Hepatocyte (in vitro differentiated cells): Measurements from ENCODE around the gene AK3. TPM values are rescaled to one million over a fixed set of nuclear protein-coding genes. Genes with fewer than 3 reads are reported as not detected.
"Not testable (repeated sequence)": the region's sequence is repeated elsewhere in the genome, so short reads cannot be mapped to it uniquely, and the experiment has no call there.

Source experiments
- DNase-seq: peaks from one replicate; pipeline ENCODE4 v3.0.0-alpha.2; 2016; ENCODE audit warnings: low spot score
- H2AFZ ChIP-seq: fragments of 200-600 bp; sonication (generic); 2 replicates; pipeline ENCODE4 v1.6.0; 2016; ENCODE audit warnings: antibody characterized with exemption, mild to moderate bottlenecking
- H3K27ac ChIP-seq: fragments of 200-600 bp; sonication (generic); 2 replicates; pipeline ENCODE4 v1.5.1; 2016; ENCODE audit warnings: mild to moderate bottlenecking
- H3K27me3 ChIP-seq: fragments of 200-600 bp; sonication (generic); 2 replicates; pipeline ENCODE4 v1.6.1; 2016
- H3K36me3 ChIP-seq: fragments of 200-600 bp; sonication (generic); replicated peaks from 2 replicates; pipeline ENCODE4 v1.5.1; 2016; ENCODE audit warnings: low read depth; ENCODE audit not compliant: insufficient read depth
- H3K4me1 ChIP-seq: fragments of 200-600 bp; sonication (generic); 2 replicates; pipeline ENCODE4 v1.5.1; 2016; ENCODE audit warnings: mild to moderate bottlenecking, moderate library complexity; ENCODE audit not compliant: insufficient read depth
- H3K4me2 ChIP-seq: fragments of 200-600 bp; sonication (generic); 2 replicates; pipeline ENCODE4 v1.6.0; 2016
- H3K4me3 ChIP-seq: fragments of 200-600 bp; sonication (generic); 2 replicates; pipeline ENCODE4 v1.5.1; 2016; ENCODE audit warnings: mild to moderate bottlenecking
- H3K79me2 ChIP-seq: fragments of 200-600 bp; sonication (generic); 2 replicates; pipeline ENCODE4 v1.6.0; 2017; ENCODE audit warnings: mild to moderate bottlenecking
- H3K9me2 ChIP-seq: fragments of 200-600 bp; sonication (generic); replicated peaks from 2 replicates; pipeline ENCODE4 v1.6.0; 2017; ENCODE audit warnings: mild to moderate bottlenecking; ENCODE audit not compliant: insufficient read depth
- H3K9me3 ChIP-seq: fragments of 200-600 bp; sonication (generic); 2 replicates; pipeline ENCODE4 v1.5.1; 2016; ENCODE audit warnings: low read depth, mild to moderate bottlenecking
- H4K20me1 ChIP-seq: fragments of 200-600 bp; sonication (generic); 2 replicates; pipeline ENCODE4 v1.6.0; 2016; ENCODE audit warnings: mild to moderate bottlenecking; ENCODE audit not compliant: insufficient read depth, poor library complexity, severe bottlenecking
- CTCF ChIP-seq: fragments of 200-600 bp; sonication (generic); IDR thresholded peaks from 2 replicates; pipeline ENCODE4 v1.5.1; 2016; ENCODE audit warnings: antibody characterized with exemption, mild to moderate bottlenecking; ENCODE audit not compliant: poor library complexity
- EZH2 ChIP-seq: fragments of 200-600 bp; sonication (generic); IDR thresholded peaks from 2 replicates; pipeline ENCODE4 v1.6.1; 2016; ENCODE audit warnings: antibody characterized with exemption, mild to moderate bottlenecking, borderline replicate concordance
- EZH2phosphoT487 ChIP-seq: fragments of 200-600 bp; sonication (generic); IDR thresholded peaks from one replicate; pipeline ENCODE4 v1.6.1; 2018; ENCODE audit warnings: antibody characterized with exemption, mild to moderate bottlenecking, low read depth, moderate library complexity; ENCODE audit not compliant: unreplicated experiment, severe bottlenecking
- WGBS: methylation state at CpG from one replicate; pipeline ENCODE4 v1.1.6; 2016; ENCODE audit warnings: low lambda C conversion rate; ENCODE audit errors: missing lambda C conversion rate; 5-methylcytosine and 5-hydroxymethylcytosine counted together
- polyA plus RNA-seq: library from polyadenylated mRNA; unstranded; fragments of >200 nt; fragmentation: Nextera tagmentation; extraction: Ambion mirVana; gene quantifications from 2 replicates; pipeline ENCODE4 v1.2.1, GENCODE V29; 2016
- total RNA-seq: library from RNA; depleted of rRNA; stranded (reverse); fragments of >200 nt; gene quantifications from 2 replicates; pipeline ENCODE4 v1.2.3, GENCODE V29; 2014

AK3 gene
- total and polyA plus RNA-seq, 2 experiments from 2014 or later, result 102 to 141 TPM

GRCh38 chr9:4661611-4662010, 79.4 kb downstream of the AK3 start:
- 30% methylated on average over 5 of the region's 5 CpGs for WGBS
- Histone ChIP-seq H3K27ac (peak overlapping the region; percentile 96), H3K79me2 (peaks cover 25% of the 10 kb centered on the region), H3K9me2 (no peaks in the 10 kb centered on the region), H3K4me2 (peak overlapping the region; percentile 93), H3K9me3 (no peaks in the 10 kb centered on the region), H4K20me1 (no peaks in the 10 kb centered on the region), H3K27me3 (no peaks in the 10 kb centered on the region), H3K4me1 (peaks cover 39% of the 10 kb centered on the region), H3K36me3 (no peaks in the 10 kb centered on the region), H3K4me3 (peak overlapping the region; percentile 93), H2AFZ (peak overlapping the region; percentile 87)
- no peak for DNase-seq
- TF ChIP-seq EZH2phosphoT487 (no peak), EZH2 (no peak), CTCF (no peak)

GRCh38 chr9:4661165-4661564, 79.8 kb downstream of the AK3 start:
- Histone ChIP-seq H3K4me3 (no peak overlapping the region), H4K20me1 (no peaks in the 10 kb centered on the region), H3K4me2 (peak overlapping the region; percentile 93), H3K79me2 (peaks cover 25% of the 10 kb centered on the region), H3K9me3 (no peaks in the 10 kb centered on the region), H3K9me2 (no peaks in the 10 kb centered on the region), H3K27ac (peak overlapping the region; percentile 96), H3K27me3 (no peaks in the 10 kb centered on the region), H3K4me1 (peaks cover 39% of the 10 kb centered on the region), H2AFZ (peak overlapping the region; percentile 87), H3K36me3 (no peaks in the 10 kb centered on the region)
- DNase-seq, result no peak
- TF ChIP-seq EZH2 (no peak), EZH2phosphoT487 (no peak), CTCF (no peak)
- WGBS, result 91% methylated on average over 1 of the region's 1 CpG

- not testable (repeated sequence) for H2AFZ ChIP-seq, DNase-seq, H3K9me3 ChIP-seq, H3K27ac ChIP-seq, H3K27me3 ChIP-seq, H4K20me1 ChIP-seq, H3K4me3 ChIP-seq, H3K36me3 ChIP-seq, H3K4me2 ChIP-seq, H3K9me2 ChIP-seq
- Histone ChIP-seq H3K4me1 (peaks cover 39% of the 10 kb centered on the region), H3K79me2 (peaks cover 25% of the 10 kb centered on the region)
- 95% methylated on average over 4 of the region's 5 CpGs for WGBS
These were observed 80.3 kb downstream of the AK3 start for GRCh38 chr9:4660665-4661064.

Other genes starting within 250 kb of the AK3 start
- 28.1 and 32.1 TPM in 2 replicates for gene PLPP6, start 78.9 kb downstream of the AK3 start, total RNA-seq
- gene PLPP6, start 78.9 kb downstream of the AK3 start, polyA plus RNA-seq, result 19.6 and 23.5 TPM in 2 replicates
- gene SPATA6L, start 74.7 kb downstream of the AK3 start, total RNA-seq, result 1.0 and 2.5 TPM in 2 replicates
- gene SPATA6L, start 74.7 kb downstream of the AK3 start, polyA plus RNA-seq, result 2.0 and 2.3 TPM in 2 replicates
- gene CDC37L1, start 61.6 kb downstream of the AK3 start, total RNA-seq, result 25.5 and 28.6 TPM in 2 replicates
- 15.3 and 17.2 TPM in 2 replicates for gene CDC37L1, start 61.6 kb downstream of the AK3 start, polyA plus RNA-seq
- 25.6 and 38.9 TPM in 2 replicates for gene RCL1, start 51.7 kb upstream of the AK3 start, total RNA-seq
- 20.9 and 30.1 TPM in 2 replicates for gene RCL1, start 51.7 kb upstream of the AK3 start, polyA plus RNA-seq
- gene JAK2, start 244.1 kb upstream of the AK3 start, total RNA-seq, result 17.1 and 20.8 TPM in 2 replicates
- gene JAK2, start 244.1 kb upstream of the AK3 start, polyA plus RNA-seq, result 11.8 and 14.3 TPM in 2 replicates